ENCODE results near the gene CHMP1A.

The CHMP1A gene

DNA sequence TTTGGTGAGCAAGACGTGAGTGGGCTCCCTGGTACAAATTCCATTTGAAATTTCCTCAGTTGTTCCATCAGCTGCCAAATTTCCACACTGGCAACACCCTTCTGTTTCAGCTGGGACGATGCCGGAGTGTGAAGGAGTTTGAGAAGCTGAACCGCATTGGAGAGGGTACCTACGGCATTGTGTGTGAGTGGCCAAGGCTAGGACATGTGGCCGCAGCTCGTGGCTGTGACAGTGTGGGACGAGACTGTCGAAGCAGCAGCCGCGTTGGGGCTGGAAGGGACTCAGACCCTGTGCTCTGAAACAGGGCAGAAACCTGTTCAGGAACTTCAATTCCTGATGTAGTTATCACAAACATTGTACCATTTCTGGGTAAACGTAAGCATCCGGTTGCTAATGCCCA, 31.6 kb upstream of the CHMP1A start:
- TF ChIP-seq, protein P1, sequence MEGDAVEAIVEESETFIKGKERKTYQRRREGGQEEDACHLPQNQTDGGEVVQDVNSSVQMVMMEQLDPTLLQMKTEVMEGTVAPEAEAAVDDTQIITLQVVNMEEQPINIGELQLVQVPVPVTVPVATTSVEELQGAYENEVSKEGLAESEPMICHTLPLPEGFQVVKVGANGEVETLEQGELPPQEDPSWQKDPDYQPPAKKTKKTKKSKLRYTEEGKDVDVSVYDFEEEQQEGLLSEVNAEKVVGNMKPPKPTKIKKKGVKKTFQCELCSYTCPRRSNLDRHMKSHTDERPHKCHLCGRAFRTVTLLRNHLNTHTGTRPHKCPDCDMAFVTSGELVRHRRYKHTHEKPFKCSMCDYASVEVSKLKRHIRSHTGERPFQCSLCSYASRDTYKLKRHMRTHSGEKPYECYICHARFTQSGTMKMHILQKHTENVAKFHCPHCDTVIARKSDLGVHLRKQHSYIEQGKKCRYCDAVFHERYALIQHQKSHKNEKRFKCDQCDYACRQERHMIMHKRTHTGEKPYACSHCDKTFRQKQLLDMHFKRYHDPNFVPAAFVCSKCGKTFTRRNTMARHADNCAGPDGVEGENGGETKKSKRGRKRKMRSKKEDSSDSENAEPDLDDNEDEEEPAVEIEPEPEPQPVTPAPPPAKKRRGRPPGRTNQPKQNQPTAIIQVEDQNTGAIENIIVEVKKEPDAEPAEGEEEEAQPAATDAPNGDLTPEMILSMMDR (IDR thresholded peaks at IDR 0.05; ENCODE audit: borderline replicate concordance, insufficient read depth, low read depth, low read length): no peak
- H3K4me3 ChIP-seq (ENCODE audit: low read depth, low read length): no peak overlapping the region

DNA sequence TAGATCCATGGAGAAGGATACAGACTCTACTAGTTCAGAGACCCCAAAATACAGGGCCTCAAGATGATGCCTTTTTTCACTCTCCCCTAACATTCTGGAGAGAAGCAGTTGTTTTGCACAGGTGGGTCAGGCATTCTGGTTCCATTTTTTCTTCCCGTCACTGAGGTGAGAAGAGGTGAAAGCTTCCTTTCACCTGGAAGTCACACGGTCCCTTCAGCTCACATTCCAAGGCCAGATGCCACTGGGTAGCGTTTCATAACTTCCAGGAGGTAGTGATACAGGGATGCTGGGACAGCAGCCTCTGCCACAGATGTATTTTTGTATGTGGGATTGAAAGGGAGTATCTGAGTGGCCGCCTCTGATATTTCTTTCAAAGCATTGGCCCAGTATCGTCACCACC, 30.9 kb upstream of the CHMP1A start:
- TF ChIP-seq, protein P1 (IDR thresholded peaks at IDR 0.05; ENCODE audit: borderline replicate concordance, insufficient read depth, low read depth, low read length): no peak
- H3K4me3 ChIP-seq (ENCODE audit: low read depth, low read length): no peak overlapping the region

DNA sequence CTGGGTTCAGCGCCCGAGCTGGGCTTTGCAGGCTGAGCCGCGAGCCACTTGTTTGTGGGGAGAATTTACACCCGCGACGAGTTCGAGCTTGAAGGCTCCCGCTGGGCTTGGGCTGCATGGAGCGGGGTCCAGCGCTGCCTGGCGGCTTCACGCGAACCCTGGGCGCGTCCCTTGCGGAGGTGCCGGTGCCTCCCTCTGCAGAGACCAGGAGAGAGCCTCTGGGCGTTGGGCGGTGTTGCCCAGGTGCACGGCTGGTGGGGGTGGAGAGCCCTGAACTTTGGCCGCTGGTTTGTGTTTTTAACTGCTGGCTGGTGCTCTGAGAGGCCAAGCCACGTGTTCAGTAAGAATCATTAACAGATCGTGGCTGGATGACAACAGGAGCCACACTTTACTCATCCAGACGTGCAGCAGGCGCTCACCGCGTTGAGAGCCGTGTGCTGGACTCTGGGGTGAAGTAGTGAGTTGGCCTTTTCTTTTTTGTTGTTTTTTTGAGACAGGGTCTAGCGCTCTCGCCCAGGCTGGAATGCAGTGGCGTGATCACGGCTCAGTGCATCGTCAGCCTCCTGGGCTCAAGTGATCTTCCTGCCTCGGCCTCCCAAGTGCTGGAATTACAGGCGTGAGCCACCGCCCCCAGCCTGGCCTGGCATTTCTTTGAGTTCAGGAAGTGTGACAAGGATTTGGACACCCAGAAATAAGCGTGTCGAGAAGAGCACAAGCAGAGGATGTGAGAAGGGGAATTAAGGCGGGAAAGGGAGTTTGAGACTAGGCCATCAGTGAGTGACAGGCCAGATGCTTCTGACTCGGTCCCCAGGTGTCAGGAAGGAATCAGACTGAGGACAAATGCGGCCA, 29.8 kb upstream of the CHMP1A start:
- TF ChIP-seq, protein P1 (IDR thresholded peaks at IDR 0.05; ENCODE audit: borderline replicate concordance, insufficient read depth, low read depth, low read length): no peak
- H3K4me3 ChIP-seq (ENCODE audit: low read depth, low read length): peak overlapping the region; percentile 93

DNA sequence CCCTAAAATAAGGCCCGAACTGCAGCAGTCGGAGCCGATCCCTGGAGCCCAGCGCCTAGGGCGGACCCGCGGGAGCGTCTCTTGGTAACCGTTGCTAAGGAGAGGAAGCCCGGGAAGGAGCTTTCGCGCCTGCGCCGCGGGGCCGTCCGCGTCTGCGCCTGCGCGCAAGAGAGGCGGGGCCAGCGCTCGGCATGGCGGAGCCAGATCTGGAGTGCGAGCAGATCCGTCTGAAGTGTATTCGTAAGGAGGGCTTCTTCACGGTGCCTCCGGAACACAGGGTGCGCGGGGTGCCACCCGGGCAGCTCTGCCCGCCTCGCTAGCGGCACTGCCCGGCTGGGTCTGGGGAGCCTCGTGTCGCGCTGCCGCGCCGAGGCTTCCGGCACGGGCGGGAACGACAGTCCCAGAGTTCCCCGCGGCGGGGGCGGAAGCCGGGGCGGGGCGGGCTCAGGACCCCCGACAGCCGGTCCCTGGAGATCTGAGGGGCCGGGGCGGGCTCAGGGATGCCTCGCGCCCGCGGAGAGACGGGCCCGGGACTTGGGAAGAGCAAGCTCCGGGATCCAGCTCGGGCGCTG, 29.1 kb upstream of the CHMP1A start, which contains the start of gene CDK10:
Gene CDK10, plus strand, starts transcription at position 170 of the 572 bp plus-strand sequence. Its CDS starts 22 bp downstream, at position 192.
- TF ChIP-seq, protein P1 (IDR thresholded peaks at IDR 0.05; ENCODE audit: borderline replicate concordance, insufficient read depth, low read depth, low read length): no peak
- H3K4me3 ChIP-seq (ENCODE audit: low read depth, low read length): peak within 1 kb of the TSS; percentile 93

DNA sequence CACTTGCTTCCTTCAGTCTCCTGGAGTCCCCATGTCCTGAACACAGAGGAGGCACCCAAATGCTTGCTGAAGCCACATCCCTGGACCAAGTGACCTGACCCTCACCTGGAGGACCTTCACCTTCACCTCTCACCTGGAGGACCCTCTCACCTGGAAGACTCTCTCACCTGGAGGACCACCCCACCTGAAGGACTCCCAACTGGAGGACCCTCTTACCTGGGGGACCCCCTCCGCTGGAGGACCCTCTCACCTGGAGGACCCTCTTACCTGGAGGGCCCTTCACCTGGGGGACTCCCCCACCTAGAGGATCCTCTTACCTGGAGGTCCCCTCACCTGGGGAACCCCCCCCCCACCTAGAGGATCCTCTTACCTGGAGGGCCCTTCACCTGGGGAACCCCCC, 28.4 kb upstream of the CHMP1A start:
- TF ChIP-seq, protein P1 (IDR thresholded peaks at IDR 0.05; ENCODE audit: borderline replicate concordance, insufficient read depth, low read depth, low read length): no peak
- H3K4me3 ChIP-seq (ENCODE audit: low read depth, low read length): no peak overlapping the region

DNA sequence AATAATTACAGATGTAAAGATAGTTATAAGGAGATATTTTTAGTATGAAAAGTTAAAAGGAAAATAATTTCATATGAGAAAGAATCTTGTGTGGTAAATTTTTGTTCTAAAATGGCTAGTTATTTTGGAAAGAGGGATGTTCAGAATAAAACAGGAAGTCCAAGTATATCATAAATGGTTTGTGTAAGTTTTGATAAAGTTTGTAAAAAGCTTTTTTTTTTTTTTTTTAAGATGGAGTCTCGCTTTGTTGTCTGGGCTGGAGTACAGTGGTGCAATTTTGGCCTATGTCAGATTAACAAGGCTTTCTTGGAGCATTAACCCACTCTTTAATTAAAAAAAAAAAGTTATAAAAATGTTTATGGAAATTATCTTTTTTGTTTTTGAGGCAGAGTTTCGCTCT, 20.8 kb upstream of the CHMP1A start:
- H3K4me3 ChIP-seq (ENCODE audit: low read depth, low read length): no peak overlapping the region
- TF ChIP-seq, protein P1 (IDR thresholded peaks at IDR 0.05; ENCODE audit: borderline replicate concordance, insufficient read depth, low read depth, low read length): no peak
